Breast epithelium (tissue), 4 donors: Measurements from ENCODE around the gene MSH3. TPM values are rescaled to one million over a fixed set of nuclear protein-coding genes. Genes with fewer than 3 reads are reported as not detected.

Source experiments
- DNase-seq, 2 donors: peaks; one replicate each; pipeline ENCODE4 v3.0.0-alpha.2; 2019; ENCODE audit warnings: low spot score in 2 of 2
- H3K27ac ChIP-seq, 2 donors: fragments of 200-600 bp; sonication (generic) in 1 of 2; one replicate each; pipeline ENCODE4 v1.5.1; 2016 to 2019; ENCODE audit warnings: mild to moderate bottlenecking in 1 of 2
- H3K27me3 ChIP-seq, 2 donors: fragments of 200-600 bp; sonication (generic) in 1 of 2; one replicate each; pipeline versions ENCODE4 v1.5.1 to v1.6.0; 2017 to 2019; ENCODE audit warnings: control low read depth in 1 of 2, mild to moderate bottlenecking in 1 of 2
- H3K36me3 ChIP-seq: fragments of 200-600 bp; one replicate; pipeline ENCODE4 v1.5.1; 2019
- H3K4me1 ChIP-seq, 2 donors: fragments of 200-600 bp; sonication (generic); one replicate each; pipeline ENCODE4 v1.5.1; 2016 to 2019; ENCODE audit warnings: control low read depth in 1 of 2
- H3K4me3 ChIP-seq, 3 donors: fragments of 200-600 bp; sonication (generic); 1 replicate in 2 of 3; 2 replicates in 1 of 3; pipeline ENCODE4 v1.5.1; 2016 to 2019; ENCODE audit warnings: mild to moderate bottlenecking in 3 of 3, moderate library complexity in 2 of 3
- H3K9me3 ChIP-seq, 2 donors: fragments of 200-600 bp; sonication (generic) in 1 of 2; one replicate each; pipeline ENCODE4 v1.5.1; 2016 to 2019; ENCODE audit warnings: control low read depth in 1 of 2
- CTCF ChIP-seq, 3 donors: fragments of 450-650 bp; IDR thresholded peaks; one replicate each; pipeline ENCODE4 v1.5.1; 2016 to 2017; ENCODE audit warnings: antibody characterized with exemption in 3 of 3, mild to moderate bottlenecking in 3 of 3, moderate library complexity in 3 of 3
- POLR2A ChIP-seq: fragments of 450-650 bp; IDR thresholded peaks from one replicate; pipeline ENCODE4 v1.6.1; 2016; ENCODE audit warnings: antibody characterized with exemption, mild to moderate bottlenecking, moderate library complexity
- POLR2AphosphoS5 ChIP-seq, 3 donors: sonication (generic); formaldehyde crosslinking; IDR thresholded peaks; one replicate each; pipeline ENCODE4 v1.6.1; 2017; ENCODE audit warnings: antibody characterized with exemption in 3 of 3
- intact Hi-C: fragments of 100-400 bp; cut with DNase I; formaldehyde crosslinking; loops from one replicate; pipeline ENCODE4 v1.15.1; 2023; ENCODE audit warnings: low total_unique reads
- total RNA-seq, 3 donors: library from RNA; depleted of rRNA; stranded (reverse); fragments of >200 nt; gene quantifications; one replicate each; pipeline ENCODE4 v1.1.0, GENCODE V29; 2016

Gene MSH3
- total RNA-seq, 3 donors from 2014 or later, result 20.0 to 21.4 (median 21.3) TPM

- no peaks in the 10 kb centered on the region for H3K36me3 ChIP-seq
- no peak overlapping the region for H3K4me3 ChIP-seq
- intact Hi-C loops, result no loop called here
- no peak overlapping the region for H3K27ac ChIP-seq
- H3K9me3 ChIP-seq, result no peaks in the 10 kb centered on the region
- no peaks in the 10 kb centered on the region for H3K27me3 ChIP-seq
- no peak for DNase-seq
- no peak for TF ChIP-seq POLR2A
- TF ChIP-seq CTCF (IDR thresholded peaks at IDR 0.05), result no peak
- TF ChIP-seq POLR2AphosphoS5 (IDR thresholded peaks at IDR 0.05), result no peak
- H3K4me1 ChIP-seq, result no peaks in the 10 kb centered on the region
These were observed 110.3 kb downstream of the MSH3 start for GRCh38 chr5:80764786-80765185.

DNA sequence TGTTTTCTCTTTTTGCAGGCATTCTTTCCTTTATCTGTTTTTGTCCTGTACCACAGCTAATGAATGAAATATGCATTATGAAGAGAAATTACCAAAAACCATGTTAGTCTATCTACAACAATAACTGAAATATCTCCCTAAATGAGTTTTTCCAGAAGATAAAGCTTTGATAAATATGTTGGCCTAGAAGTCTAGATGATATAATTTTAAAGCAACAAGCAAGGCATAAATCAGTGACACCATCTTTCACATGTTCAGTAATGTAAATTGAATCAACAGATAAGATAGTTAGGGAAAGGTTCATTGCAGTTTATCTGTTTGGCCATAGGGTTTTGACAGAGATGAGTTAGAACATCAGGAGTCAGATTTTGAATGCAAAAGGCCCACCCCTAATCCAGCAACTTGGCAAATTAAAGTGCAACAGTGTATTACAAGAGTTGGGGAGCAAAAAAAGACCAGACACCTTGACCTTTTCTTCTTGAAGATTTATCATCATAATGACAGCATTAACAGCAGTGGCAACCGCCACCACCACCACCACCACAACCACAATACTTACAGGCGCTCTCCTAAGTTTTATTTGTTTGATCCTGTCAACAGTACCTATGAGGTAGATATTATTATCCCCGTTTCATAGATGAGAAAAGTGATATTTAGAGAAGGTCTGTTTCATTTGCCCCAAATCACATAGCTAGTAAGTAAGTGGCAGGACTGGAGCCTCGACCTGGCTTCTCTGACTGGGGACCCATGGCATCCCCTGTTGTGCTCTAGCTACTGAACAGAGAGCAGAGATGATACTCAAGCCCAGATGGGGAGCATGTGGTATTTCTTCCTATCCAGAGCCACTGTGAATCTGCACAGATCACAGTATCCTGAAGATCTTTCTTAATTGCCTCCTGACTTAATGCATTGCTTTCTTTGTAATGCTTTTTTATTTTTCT is 123.2 kb downstream of the MSH3 start:
- Histone ChIP-seq H3K4me1 (no peaks in the 10 kb centered on the region), H3K27ac (no peak overlapping the region), H3K4me3 (no peak overlapping the region), H3K36me3 (no peaks in the 10 kb centered on the region), H3K9me3 (no peaks in the 10 kb centered on the region), H3K27me3 (no peaks in the 10 kb centered on the region)
- no peak for TF ChIP-seq POLR2AphosphoS5 (IDR thresholded peaks at IDR 0.05)
- TF ChIP-seq CTCF (IDR thresholded peaks at IDR 0.05), result no peak
- no peak for TF ChIP-seq POLR2A
- DNase-seq, result no peak
- intact Hi-C loops, result no loop called here

- H3K36me3 ChIP-seq, result no peaks in the 10 kb centered on the region
- DNase-seq, result no peak
- no peaks in the 10 kb centered on the region for H3K27me3 ChIP-seq
- no peaks in the 10 kb centered on the region for H3K9me3 ChIP-seq
- no peak overlapping the region for H3K4me3 ChIP-seq
- no peak for TF ChIP-seq POLR2A
- no peak for TF ChIP-seq POLR2AphosphoS5 (IDR thresholded peaks at IDR 0.05)
- no peak for TF ChIP-seq CTCF (IDR thresholded peaks at IDR 0.05)
- intact Hi-C loops, result no loop called here
- no peaks in the 10 kb centered on the region for H3K4me1 ChIP-seq
- no peak overlapping the region for H3K27ac ChIP-seq
These were observed 125.6 kb downstream of the MSH3 start for GRCh38 chr5:80780024-80780423.

DNA sequence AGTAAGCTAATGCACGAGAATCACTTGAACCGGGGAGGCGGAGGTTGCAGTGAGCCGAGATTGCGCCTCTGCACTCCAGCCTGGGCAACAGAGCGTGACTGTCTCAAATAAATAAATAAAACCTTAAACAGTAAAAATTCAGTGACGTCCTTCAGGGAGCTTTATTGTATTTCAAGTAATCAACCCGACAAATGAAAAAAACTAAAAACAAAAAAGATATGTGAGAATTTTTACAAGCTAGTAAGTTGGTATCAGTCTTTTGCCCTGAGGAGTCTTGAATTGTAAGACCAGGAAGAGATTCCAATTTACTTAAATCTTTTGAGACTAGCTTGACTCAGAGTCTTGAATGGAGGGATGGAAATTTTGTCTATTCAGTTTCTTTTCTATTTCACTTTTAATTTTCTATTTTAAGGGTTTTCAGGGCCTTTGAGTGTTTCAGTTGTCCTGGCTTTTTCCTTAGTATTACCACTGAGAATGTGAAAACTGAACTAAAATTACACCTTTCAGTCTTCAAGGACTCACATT is 126.4 kb downstream of the MSH3 start:
- Histone ChIP-seq H3K27me3 (no peaks in the 10 kb centered on the region), H3K9me3 (no peaks in the 10 kb centered on the region), H3K36me3 (no peaks in the 10 kb centered on the region), H3K27ac (no peak overlapping the region), H3K4me3 (no peak overlapping the region), H3K4me1 (no peaks in the 10 kb centered on the region)
- intact Hi-C loops, result no loop called here
- DNase-seq, result no peak
- no peak for TF ChIP-seq POLR2AphosphoS5 (IDR thresholded peaks at IDR 0.05)

DNA sequence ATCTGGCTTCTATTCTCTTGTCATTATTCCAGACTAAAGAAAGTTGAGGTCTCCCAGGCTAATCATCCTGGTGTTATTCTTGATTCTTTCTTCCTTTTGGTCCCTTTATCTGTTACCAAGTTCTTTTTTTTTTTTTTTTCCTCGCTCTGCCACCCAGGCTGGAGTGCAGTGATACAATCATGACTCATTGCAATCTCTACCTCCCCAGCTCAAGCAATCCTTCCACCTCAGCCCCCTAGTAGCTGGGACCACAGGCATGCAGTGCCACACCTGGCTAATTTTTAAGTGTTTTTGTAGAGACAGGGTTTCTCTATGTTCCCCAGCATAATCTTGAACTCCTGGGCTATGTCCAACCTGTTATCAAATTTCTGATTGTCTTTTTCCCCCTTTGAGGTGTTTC is 126.9 kb downstream of the MSH3 start:
- no peak overlapping the region for H3K4me3 ChIP-seq
- H3K27ac ChIP-seq, result no peak overlapping the region
- TF ChIP-seq POLR2A (no peak), POLR2AphosphoS5 (IDR thresholded peaks at IDR 0.05) (no peak), CTCF (IDR thresholded peaks at IDR 0.05) (no peak)
- H3K9me3 ChIP-seq, result no peaks in the 10 kb centered on the region
- no peak for DNase-seq
- no peaks in the 10 kb centered on the region for H3K36me3 ChIP-seq
- H3K4me1 ChIP-seq, result no peaks in the 10 kb centered on the region
- H3K27me3 ChIP-seq, result no peaks in the 10 kb centered on the region
- intact Hi-C loops, result no loop called here
